Stimulated activated naive B cell treated with anti-CD40 and anti-IgM and Interleukin-4, amounts not matched to agents 10 μg/mL and 1 μg/mL and 100 μg/mL, for 72 hours (primary cell): Measurements from ENCODE around the gene CD163.
"Not testable (repeated sequence)": the region's sequence is repeated elsewhere in the genome, so short reads cannot be mapped to it uniquely, and the experiment has no call there.

Experiments used
- ATAC-seq, 2 donors: fragments of 150-1000 bp; cut with Tn5 transposase; replicated peaks; 2 replicates each; pipeline ENCODE4 v1.10.0; 2021; ENCODE audit warnings: moderate library complexity in 1 of 2
- DNase-seq: peaks from one replicate; pipeline ENCODE4 v3.0.0; 2021
- H3K27ac Mint-ChIP-seq: one replicate; pipeline ENCODE4 v1.8.0; 2022; ENCODE audit warnings: mild to moderate bottlenecking, mixed read lengths
- H3K27me3 Mint-ChIP-seq, 2 donors: one replicate each; pipeline ENCODE4 v1.8.0; 2022; ENCODE audit warnings: mixed read lengths in 2 of 2
- H3K36me3 Mint-ChIP-seq, 2 donors: one replicate each; pipeline ENCODE4 v1.8.0; 2022; ENCODE audit warnings: mixed read lengths in 2 of 2, mild to moderate bottlenecking in 1 of 2
- H3K4me1 Mint-ChIP-seq, 2 donors: one replicate each; pipeline ENCODE4 v1.8.0; 2022; ENCODE audit warnings: mixed read lengths in 2 of 2, mild to moderate bottlenecking in 1 of 2
- H3K4me3 Mint-ChIP-seq, 2 donors: one replicate each; pipeline ENCODE4 v1.8.0; 2022; ENCODE audit warnings: mild to moderate bottlenecking in 2 of 2, mixed read lengths in 2 of 2, moderate library complexity in 1 of 2
- H3K9me3 Mint-ChIP-seq, 2 donors: one replicate each; pipeline ENCODE4 v1.8.0; 2022; ENCODE audit warnings: mixed read lengths in 2 of 2, mild to moderate bottlenecking in 1 of 2

The CD163 gene

DNA sequence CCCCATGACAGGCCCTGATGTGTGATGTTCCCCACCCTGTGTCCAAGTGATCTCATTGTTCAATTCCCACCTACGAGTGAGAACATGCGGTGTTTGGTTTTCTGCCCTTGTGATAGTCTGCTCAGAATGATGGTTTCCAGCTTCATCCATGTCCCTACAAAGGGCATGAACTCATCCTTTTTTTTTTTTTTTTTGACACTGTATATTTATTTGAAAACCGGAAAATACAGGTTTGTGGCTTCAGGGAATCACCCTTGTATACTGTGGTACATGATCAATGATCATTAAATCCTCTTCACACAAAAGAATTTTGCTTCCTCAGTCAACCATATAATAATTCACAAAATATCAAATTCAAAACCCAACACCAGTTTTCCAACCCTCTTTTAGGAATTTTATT, 66.1 kb downstream of the CD163 start:
- H3K9me3 Mint-ChIP-seq, ATAC-seq, H3K4me3 Mint-ChIP-seq, DNase-seq, H3K27ac Mint-ChIP-seq, H3K36me3 Mint-ChIP-seq, H3K4me1 Mint-ChIP-seq: not testable (repeated sequence)
- H3K27me3 Mint-ChIP-seq = peaks cover 26 to 37% of the 10 kb centered on the region in 2 donors

DNA sequence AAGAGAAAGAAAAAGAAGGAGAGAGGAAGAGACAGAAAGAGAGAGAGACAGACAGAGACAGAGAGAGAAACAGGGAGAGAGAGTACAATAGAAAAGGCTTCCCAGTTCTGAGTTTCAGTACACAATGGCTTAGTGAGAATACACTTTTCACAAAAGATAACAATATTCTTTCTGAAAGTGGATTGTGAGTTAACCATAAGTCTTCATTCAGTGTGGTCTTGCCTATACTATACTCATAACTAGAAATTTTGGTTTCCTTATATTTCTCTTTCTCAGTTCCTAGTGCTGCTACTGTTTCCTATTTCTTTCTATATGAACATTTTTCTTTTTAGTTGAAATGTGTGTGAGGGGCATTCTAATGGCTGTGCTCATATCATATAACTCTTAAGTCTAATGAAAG, 68.9 kb downstream of the CD163 start:
- H3K27me3 Mint-ChIP-seq = peaks cover 14 to 22% of the 10 kb centered on the region in 2 donors
- DNase-seq (no peak), ATAC-seq (peak; percentile 38 to 58)
- H3K27ac Mint-ChIP-seq = no peak overlapping the region
- peaks cover 2% of the 10 kb centered on the region in 2 donors for H3K9me3 Mint-ChIP-seq
- peaks cover 0 to 2% of the 10 kb centered on the region in 2 donors for H3K4me1 Mint-ChIP-seq
- H3K4me3 Mint-ChIP-seq = no peak overlapping the region
- H3K36me3 Mint-ChIP-seq = peaks cover 0 to 3% of the 10 kb centered on the region in 2 donors

DNA sequence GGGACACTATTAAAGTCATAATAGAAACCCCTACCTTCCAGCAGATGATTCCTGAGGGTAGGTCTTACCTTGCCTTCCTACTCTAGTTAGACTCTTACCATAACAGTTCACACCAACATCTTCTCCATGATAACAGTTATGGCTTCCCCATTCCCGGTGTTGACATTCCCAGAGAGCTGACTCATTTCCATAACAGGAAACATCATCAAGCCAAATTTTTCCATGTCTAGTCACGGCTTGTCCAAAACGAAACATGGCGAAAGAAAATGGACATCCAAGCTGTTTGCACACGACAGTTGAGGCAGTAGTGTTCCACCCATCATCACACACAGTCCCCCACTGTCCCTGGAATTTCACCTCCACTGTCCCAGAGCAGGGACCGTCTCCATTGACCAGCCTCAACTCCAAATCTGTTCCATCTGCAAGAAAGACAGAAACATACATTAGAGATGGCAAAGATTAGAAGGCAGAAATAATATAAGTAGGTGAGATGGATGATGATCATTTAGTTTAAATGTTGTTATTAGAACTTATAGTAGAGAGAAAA, 70.2 kb downstream of the CD163 start:
- Mint-ChIP-seq H3K4me3 (no peak overlapping the region), H3K4me1 (no peaks in the 10 kb centered on the region), H3K9me3 (no peaks in the 10 kb centered on the region), H3K27me3 (peaks cover 7 to 10% of the 10 kb centered on the region in 2 donors), H3K27ac (no peak overlapping the region), H3K36me3 (no peaks in the 10 kb centered on the region)
- DNase-seq (no peak), ATAC-seq (no peak)

GRCh38 chr12:7431993-7432685, 71.4 kb downstream of the CD163 start:
- DNase-seq = no peak
- no peaks in the 10 kb centered on the region for H3K36me3 Mint-ChIP-seq
- no peaks in the 10 kb centered on the region for H3K4me1 Mint-ChIP-seq
- no peak for ATAC-seq
- H3K4me3 Mint-ChIP-seq = no peak overlapping the region
- no peak overlapping the region for H3K27ac Mint-ChIP-seq
- H3K9me3 Mint-ChIP-seq = no peaks in the 10 kb centered on the region
- peaks cover 7 to 10% of the 10 kb centered on the region in 2 donors for H3K27me3 Mint-ChIP-seq
